Mesothelial cell of epicardium (in vitro differentiated cells): ENCODE results near the gene GALNTL6. TPM values are rescaled to one million over a fixed set of nuclear protein-coding genes. Genes with fewer than 3 reads are reported as not detected.

ENCODE experiments used
- DNase-seq, 2 experiments: peaks; one replicate each; pipeline ENCODE4 v3.0.0; 2021; ENCODE audit warnings: low spot score in 2 of 2; ENCODE audit not compliant: unreplicated experiment in 2 of 2
- H3K27ac Mint-ChIP-seq: 2 replicates; pipeline ENCODE4 v1.8.0; 2021; ENCODE audit warnings: mixed read lengths
- H3K27me3 Mint-ChIP-seq: 2 replicates; pipeline ENCODE4 v1.8.0; 2021; ENCODE audit warnings: low read depth, mixed read lengths
- H3K36me3 Mint-ChIP-seq: 2 replicates; pipeline ENCODE4 v1.8.0; 2021; ENCODE audit warnings: mixed read lengths
- H3K4me1 Mint-ChIP-seq: 2 replicates; pipeline ENCODE4 v1.8.0; 2021; ENCODE audit warnings: mixed read lengths
- H3K4me3 Mint-ChIP-seq: 2 replicates; pipeline ENCODE4 v1.8.0; 2021; ENCODE audit warnings: mild to moderate bottlenecking, moderate library complexity, mixed read lengths
- H3K9me3 Mint-ChIP-seq: 2 replicates; pipeline ENCODE4 v1.8.0; 2021; ENCODE audit warnings: mixed read lengths
- CTCF ChIP-seq: fragments of 200-600 bp; sonication (generic); IDR thresholded peaks from one replicate; pipeline ENCODE4 v1.5.0; 2021; ENCODE audit warnings: antibody characterized with exemption; ENCODE audit not compliant: unreplicated experiment
- total RNA-seq: library from RNA; stranded (reverse); gene quantifications from 3 replicates; pipeline ENCODE4 v1.2.1, GENCODE V29; 2021

Gene GALNTL6
- total RNA-seq, 1 donor from 2014 or later, result 1.3 TPM

GRCh38 chr4:172168888-172169287 is 355.7 kb downstream of the GALNTL6 start:
- Mint-ChIP-seq H3K9me3 (peaks cover 5% of the 10 kb centered on the region), H3K4me3 (no peak overlapping the region), H3K4me1 (peaks cover 2% of the 10 kb centered on the region), H3K27ac (no peak overlapping the region), H3K27me3 (no peaks in the 10 kb centered on the region), H3K36me3 (no peaks in the 10 kb centered on the region)
- TF ChIP-seq CTCF, result no peak
- DNase-seq, result no peak

DNA sequence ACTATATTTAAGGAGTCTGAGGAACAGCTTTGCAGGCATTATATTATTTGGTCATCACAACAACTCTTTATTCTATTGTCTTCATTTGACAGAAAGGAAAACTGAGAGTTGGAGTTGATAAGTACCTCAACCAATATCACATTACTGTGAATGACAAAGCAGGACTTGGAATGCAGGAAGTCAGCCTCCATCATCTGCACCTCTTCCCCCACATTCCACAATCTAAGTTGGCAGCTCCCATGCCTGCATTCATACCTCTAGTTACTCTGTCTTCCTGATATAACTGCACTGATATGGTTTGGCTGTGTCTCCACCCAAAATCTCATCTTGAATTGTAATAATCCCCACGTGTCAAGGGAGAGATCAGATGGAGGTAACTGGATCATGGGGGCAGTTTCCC is 356.7 kb downstream of the GALNTL6 start:
- no peaks in the 10 kb centered on the region for H3K27me3 Mint-ChIP-seq
- DNase-seq, result no peak
- H3K36me3 Mint-ChIP-seq, result no peaks in the 10 kb centered on the region
- H3K27ac Mint-ChIP-seq, result no peak overlapping the region
- H3K4me1 Mint-ChIP-seq, result peaks cover 2% of the 10 kb centered on the region
- H3K4me3 Mint-ChIP-seq, result no peak overlapping the region
- TF ChIP-seq CTCF, result no peak
- peaks cover 5% of the 10 kb centered on the region for H3K9me3 Mint-ChIP-seq

DNA sequence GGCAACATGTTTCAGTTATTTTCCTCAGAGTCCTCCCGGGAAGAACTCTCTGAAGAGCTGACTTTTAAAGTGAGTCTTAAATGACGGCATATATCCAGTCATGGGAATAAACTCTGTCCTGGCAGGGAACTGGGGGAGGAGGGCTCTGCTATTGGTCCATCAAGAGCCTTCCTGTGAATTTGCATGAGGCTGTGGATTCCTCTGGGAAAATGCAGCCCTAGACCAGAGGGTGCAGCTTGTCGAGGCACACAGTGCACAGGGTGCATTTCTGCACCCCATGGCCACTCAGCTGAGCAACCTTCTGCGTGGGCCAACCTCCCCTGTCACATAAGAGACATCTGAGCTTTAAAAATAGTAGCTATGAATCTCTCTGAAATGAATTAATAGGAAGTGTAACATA is 360.0 kb downstream of the GALNTL6 start:
- H3K36me3 Mint-ChIP-seq, result no peaks in the 10 kb centered on the region
- H3K27me3 Mint-ChIP-seq, result no peaks in the 10 kb centered on the region
- no peak overlapping the region for H3K27ac Mint-ChIP-seq
- H3K4me3 Mint-ChIP-seq, result no peak overlapping the region
- H3K4me1 Mint-ChIP-seq, result peaks cover 2% of the 10 kb centered on the region
- H3K9me3 Mint-ChIP-seq, result peaks cover 4% of the 10 kb centered on the region
- no peak for TF ChIP-seq CTCF
- DNase-seq, result no peak

DNA sequence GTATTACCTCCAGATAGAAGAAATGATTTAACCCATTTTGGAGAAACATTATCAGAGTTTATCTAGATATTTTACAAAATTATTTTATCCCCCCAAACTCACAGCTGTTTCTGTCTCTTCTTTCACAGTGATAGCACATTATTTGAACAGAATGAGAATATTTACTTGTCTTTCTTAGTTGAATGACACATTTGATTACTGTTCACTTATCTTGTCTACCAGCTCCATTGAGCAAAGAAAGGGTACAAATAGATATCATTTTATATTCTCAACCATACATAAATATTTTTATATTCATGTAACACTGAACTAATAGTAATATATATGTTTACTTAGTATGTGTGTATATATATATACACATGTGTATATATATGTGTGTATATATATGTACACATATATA is 364.2 kb downstream of the GALNTL6 start:
- peaks cover 16% of the 10 kb centered on the region for H3K9me3 Mint-ChIP-seq
- H3K4me1 Mint-ChIP-seq, result no peaks in the 10 kb centered on the region
- no peak for DNase-seq
- H3K36me3 Mint-ChIP-seq, result peaks cover 3% of the 10 kb centered on the region
- no peaks in the 10 kb centered on the region for H3K27me3 Mint-ChIP-seq
- no peak for TF ChIP-seq CTCF
- H3K4me3 Mint-ChIP-seq, result no peak overlapping the region
- H3K27ac Mint-ChIP-seq, result no peak overlapping the region

- Mint-ChIP-seq H3K36me3 (no peaks in the 10 kb centered on the region), H3K27ac (peak overlapping the region; percentile 23), H3K9me3 (no peaks in the 10 kb centered on the region), H3K4me3 (no peak overlapping the region), H3K4me1 (peaks cover 17% of the 10 kb centered on the region), H3K27me3 (no peaks in the 10 kb centered on the region)
- TF ChIP-seq CTCF, result no peak
- no peak for DNase-seq
Measured at GRCh38 chr4:172188248-172188988, 375.2 kb downstream of the GALNTL6 start.
